GM12878 (cell line): ENCODE data around the gene PELI2. TPM values are rescaled to one million over a fixed set of nuclear protein-coding genes. Genes with fewer than 3 reads are reported as not detected.

Experiments
- ATAC-seq: fragments of 200-7000 bp; cut with Tn5 transposase; 3 replicates; pipeline ENCODE4 v1.9.1; 2020; ENCODE audit warnings: mild to moderate bottlenecking, moderate library complexity
- BruUV-seq: library from RNA; stranded (reverse); fragments of 400-500 nt; replicated peaks from 2 replicates; lab custom pipeline; 2021; lab: Mats Ljungman, UMichigan
- CTCF ChIA-PET: fragments of 300-600 bp; sonication (Branson Sonifier 250); formaldehyde crosslinking; extraction: SDS; loops from one replicate; lab custom pipeline; 2021; ENCODE audit warnings: inconsistent platforms; lab: Yijun Ruan, JAX
- POLR2A ChIA-PET: fragments of 350-600 bp; formaldehyde crosslinking; extraction: SDS; loops from one replicate; lab custom pipeline; 2021; ENCODE audit warnings: inconsistent platforms; lab: Charles Lee
- RAD21 ChIA-PET: fragments of 300-600 bp; sonication (Branson Sonifier 250); formaldehyde crosslinking; loops from one replicate; lab custom pipeline; 2023; ENCODE audit warnings: antibody characterized with exemption; ENCODE audit not compliant: unreplicated experiment; lab: Charles Lee
- SMC1A ChIA-PET: fragments of 300-600 bp; sonication (Branson Sonifier 250); formaldehyde crosslinking; loops from one replicate; lab custom pipeline; 2023; ENCODE audit not compliant: unreplicated experiment, uncharacterized antibody; lab: Charles Lee
- DNase-seq: peaks from one replicate; pipeline ENCODE4 v3.0.0-alpha.2; 2011; ENCODE audit warnings: low read depth, low spot score
- FAIRE-seq: peaks from 3 replicates; lab custom pipeline; 2011; peaks lifted over from hg19 to GRCh38; lab: Jason Lieb, UNC
- H2AFZ ChIP-seq: 2 replicates; pipeline ENCODE4 v1.6.0; 2011; ENCODE audit warnings: low read depth, low read length, control low read depth; ENCODE audit not compliant: control insufficient read depth
- H3K27ac ChIP-seq: 2 replicates; pipeline ENCODE4 v1.5.1; 2011; ENCODE audit warnings: control low read depth; ENCODE audit not compliant: control insufficient read depth, insufficient read depth
- H3K27me3 ChIP-seq, 2 experiments: replicated peaks in 1 of 2; 2 replicates each; pipeline versions ENCODE4 v1.6.0 to v1.6.1; 2011; ENCODE audit warnings: low read length in 1 of 2; ENCODE audit not compliant: control insufficient read depth in 2 of 2, insufficient read depth in 2 of 2
- H3K36me3 ChIP-seq, 2 experiments: 2 replicates each; pipeline ENCODE4 v1.5.1; 2011; ENCODE audit warnings: low read length in 1 of 2; ENCODE audit not compliant: control insufficient read depth in 2 of 2, insufficient read depth in 2 of 2
- H3K4me1 ChIP-seq: 2 replicates; pipeline ENCODE4 v1.6.1; 2011; ENCODE audit warnings: mild to moderate bottlenecking, low read length, moderate library complexity, mixed read lengths; ENCODE audit not compliant: control insufficient read depth, insufficient read depth
- H3K4me2 ChIP-seq: 2 replicates; pipeline ENCODE4 v1.6.0; 2011; ENCODE audit warnings: control low read depth; ENCODE audit not compliant: control insufficient read depth, insufficient read depth
- H3K4me3 ChIP-seq: fragments of 200-600 bp; sonication (generic); 2 replicates; pipeline ENCODE4 v1.5.1; 2016
- H3K79me2 ChIP-seq: 2 replicates; pipeline ENCODE4 v1.6.0; 2011; ENCODE audit warnings: low read length; ENCODE audit not compliant: control insufficient read depth, insufficient read depth
- H3K9ac ChIP-seq: 2 replicates; pipeline ENCODE4 v1.8.0; 2011; ENCODE audit warnings: low read length, control low read depth, mixed read lengths; ENCODE audit not compliant: control insufficient read depth, insufficient read depth
- H3K9me3 ChIP-seq: replicated peaks from 3 replicates; pipeline ENCODE4 v1.5.1; 2011; ENCODE audit warnings: mild to moderate bottlenecking, low read length; ENCODE audit not compliant: control insufficient read depth, insufficient read depth
- H4K20me1 ChIP-seq: 2 replicates; pipeline ENCODE4 v1.6.0; 2011; ENCODE audit not compliant: control insufficient read depth, insufficient read depth
- ATF7 ChIP-seq: fragments of 450-650 bp; IDR thresholded peaks from 2 replicates; pipeline ENCODE4 v1.6.1; 2016; ENCODE audit warnings: low read depth, mild to moderate bottlenecking
- BRCA1 ChIP-seq: IDR thresholded peaks from 2 replicates; pipeline ENCODE4 v1.6.1; 2011; ENCODE audit warnings: low read depth, low read length, improper control_type of control experiment
- KLF5 ChIP-seq: fragments of 450-650 bp; IDR thresholded peaks from 2 replicates; pipeline ENCODE4 v1.6.1; 2014; ENCODE audit warnings: mild to moderate bottlenecking; ENCODE audit not compliant: partially characterized antibody
- PAX8 ChIP-seq: fragments of 450-650 bp; IDR thresholded peaks from 2 replicates; pipeline ENCODE4 v1.6.1; 2017; ENCODE audit warnings: mild to moderate bottlenecking, moderate library complexity
- POLR2A ChIP-seq: IDR thresholded peaks from 2 replicates; pipeline ENCODE4 v1.6.1; 2011; ENCODE audit warnings: low read depth, mild to moderate bottlenecking, low read length
- REST ChIP-seq: IDR thresholded peaks from 2 replicates; pipeline ENCODE4 v1.6.1; 2012; ENCODE audit warnings: mild to moderate bottlenecking, low read depth, low read length
- SP1 ChIP-seq: IDR thresholded peaks from one replicate; pipeline ENCODE4 v1.6.1; 2011; ENCODE audit warnings: low read depth, low read length
- TCF7 ChIP-seq: IDR thresholded peaks from 2 replicates; pipeline ENCODE4 v1.6.1; 2014; ENCODE audit warnings: antibody characterized with exemption, borderline replicate concordance
- WGBS: methylation state at CpG from one replicate; pipeline ENCODE4 v1.1.6; 2016; ENCODE audit warnings: low lambda C conversion rate; ENCODE audit not compliant: insufficient replicate concordance, insufficient coverage; ENCODE audit errors: missing lambda C conversion rate; 5-methylcytosine and 5-hydroxymethylcytosine counted together
- in situ Hi-C: fragments of 300-500 bp; cut with MboI; formaldehyde crosslinking; loops from 9 replicates; pipeline ENCODE4 v1.14.3; 2018; ENCODE audit warnings: mixed read lengths
- intact Hi-C: fragments of 100-400 bp; cut with micrococcal nuclease; formaldehyde crosslinking; loops from one replicate; pipeline ENCODE4 v1.14.2; 2022; ENCODE audit not compliant: unreplicated experiment
- polyA plus RNA-seq, 11 experiments: library from polyadenylated mRNA; depleted of rRNA in 4 of 11; unstranded in 6 of 11; stranded (reverse) in 5 of 11; fragments of >200 nt; fragmentation: Nextera tagmentation in 4 of 11; fragmentation: Illumina TruSeq in 1 of 11; extraction: Ambion mirVana in 4 of 11; extraction: Trizol in 1 of 11; gene quantifications; 1 replicate in 1 of 11; 2 replicates in 10 of 11; pipeline versions ENCODE4 v1.2.1 to v1.2.3, GENCODE V29; 2011 to 2016; ENCODE audit warnings: inconsistent platforms in 2 of 11, missing spikeins in 2 of 11, low read depth in 1 of 11
- total RNA-seq, 4 experiments: library from RNA; depleted of rRNA in 3 of 4; stranded (reverse); fragments of >200 nt in 3 of 4; fragmentation: Illumina TruSeq in 1 of 4; extraction: Trizol in 1 of 4; gene quantifications; 2 replicates each; pipeline versions ENCODE4 v1.2.1 to v1.2.3, GENCODE V29; 2013 to 2021
- TF ChIP-seq, protein P1 (sequence below): fragments of 450-650 bp; IDR thresholded peaks from 2 replicates; pipeline ENCODE4 v1.6.1; 2016; ENCODE audit warnings: mild to moderate bottlenecking, moderate library complexity, borderline replicate concordance

PELI2 gene
- total and polyA plus RNA-seq, 10 of the 15 experiments (the other 5 are each of a cell fraction or from before 2014, with no cell fraction given): under 0.01 to 0.10 (median 0.01) TPM; not detected in 3

GRCh38 chr14:56168007-56168616 is 49.9 kb downstream of the PELI2 start:
- H3K79me2 ChIP-seq: no peaks in the 10 kb centered on the region
- DNase-seq (no peak), ATAC-seq (no peak), FAIRE-seq (no peak)
- no peaks in the 10 kb centered on the region for H4K20me1 ChIP-seq
- WGBS: 3% methylated on average over 3 of the region's 3 CpGs
- in situ Hi-C loops: no loop called here
- H3K9ac ChIP-seq: no peak overlapping the region
- ChIA-PET CTCF (no interaction called here), POLR2A (no interaction called here), RAD21 (no interaction called here), SMC1A (no interaction called here)
- H3K27ac ChIP-seq: no peak overlapping the region
- H3K4me3 ChIP-seq: no peak overlapping the region
- TF ChIP-seq TCF7: no peak
- no peak for TF ChIP-seq REST
- no peak for TF ChIP-seq SP1
- TF ChIP-seq, protein P1, sequence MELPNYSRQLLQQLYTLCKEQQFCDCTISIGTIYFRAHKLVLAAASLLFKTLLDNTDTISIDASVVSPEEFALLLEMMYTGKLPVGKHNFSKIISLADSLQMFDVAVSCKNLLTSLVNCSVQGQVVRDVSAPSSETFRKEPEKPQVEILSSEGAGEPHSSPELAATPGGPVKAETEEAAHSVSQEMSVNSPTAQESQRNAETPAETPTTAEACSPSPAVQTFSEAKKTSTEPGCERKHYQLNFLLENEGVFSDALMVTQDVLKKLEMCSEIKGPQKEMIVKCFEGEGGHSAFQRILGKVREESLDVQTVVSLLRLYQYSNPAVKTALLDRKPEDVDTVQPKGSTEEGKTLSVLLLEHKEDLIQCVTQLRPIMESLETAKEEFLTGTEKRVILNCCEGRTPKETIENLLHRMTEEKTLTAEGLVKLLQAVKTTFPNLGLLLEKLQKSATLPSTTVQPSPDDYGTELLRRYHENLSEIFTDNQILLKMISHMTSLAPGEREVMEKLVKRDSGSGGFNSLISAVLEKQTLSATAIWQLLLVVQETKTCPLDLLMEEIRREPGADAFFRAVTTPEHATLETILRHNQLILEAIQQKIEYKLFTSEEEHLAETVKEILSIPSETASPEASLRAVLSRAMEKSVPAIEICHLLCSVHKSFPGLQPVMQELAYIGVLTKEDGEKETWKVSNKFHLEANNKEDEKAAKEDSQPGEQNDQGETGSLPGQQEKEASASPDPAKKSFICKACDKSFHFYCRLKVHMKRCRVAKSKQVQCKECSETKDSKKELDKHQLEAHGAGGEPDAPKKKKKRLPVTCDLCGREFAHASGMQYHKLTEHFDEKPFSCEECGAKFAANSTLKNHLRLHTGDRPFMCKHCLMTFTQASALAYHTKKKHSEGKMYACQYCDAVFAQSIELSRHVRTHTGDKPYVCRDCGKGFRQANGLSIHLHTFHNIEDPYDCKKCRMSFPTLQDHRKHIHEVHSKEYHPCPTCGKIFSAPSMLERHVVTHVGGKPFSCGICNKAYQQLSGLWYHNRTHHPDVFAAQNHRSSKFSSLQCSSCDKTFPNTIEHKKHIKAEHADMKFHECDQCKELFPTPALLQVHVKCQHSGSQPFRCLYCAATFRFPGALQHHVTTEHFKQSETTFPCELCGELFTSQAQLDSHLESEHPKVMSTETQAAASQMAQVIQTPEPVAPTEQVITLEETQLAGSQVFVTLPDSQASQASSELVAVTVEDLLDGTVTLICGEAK: no peak
- TF ChIP-seq PAX8: no peak
- no peak for TF ChIP-seq BRCA1
- TF ChIP-seq POLR2A: no peak
- TF ChIP-seq KLF5: no peak
- no peak for TF ChIP-seq ATF7
- intact Hi-C loops: no loop called here
- no peak overlapping the region for H3K4me2 ChIP-seq
- H3K4me1 ChIP-seq: no peaks in the 10 kb centered on the region
- H3K9me3 ChIP-seq: no peaks in the 10 kb centered on the region
- BruUV-seq: no TSS peak
- H2AFZ ChIP-seq: no peak overlapping the region
- H3K36me3 ChIP-seq: no peaks in the 10 kb centered on the region
- H3K27me3 ChIP-seq: no peaks in the 10 kb centered on the region; a peak in 1 of 4 replicates
